ENCODE measurements around the gene FLNC. TPM values are rescaled to one million over a fixed set of nuclear protein-coding genes. Genes with fewer than 3 reads are reported as not detected.

The FLNC gene
- total and polyA plus RNA-seq, 2 donors from 2014 or later = 2.8 to 12.2 TPM

- Histone ChIP-seq H3K4me1 (ENCODE audit: control insufficient read depth in 2 of 3, insufficient read depth in 2 of 3, low read depth in 1 of 3, low read length in 3 of 3) (no peaks in the 10 kb centered on the region), H3K36me3 (ENCODE audit: control insufficient read depth in 2 of 3, insufficient read depth in 3 of 3, low read length in 3 of 3) (no peaks in the 10 kb centered on the region), H3K9me3 (ENCODE audit: control insufficient read depth in 2 of 3, insufficient read depth in 1 of 3, low read length in 3 of 3) (peaks cover 0 to 3% (median 0%) of the 10 kb centered on the region in 3 donors), H3K4me3 (ENCODE audit: low read length in 3 of 3) (no peak overlapping the region), H3K27me3 (ENCODE audit: control insufficient read depth, insufficient read depth, low read length) (no peaks in the 10 kb centered on the region), H3K9ac (ENCODE audit: low read length in 3 of 3) (no peak overlapping the region), H3K27ac (ENCODE audit: low read depth in 2 of 2, low read length in 2 of 2) (no peak overlapping the region)
- DNase-seq (peak; percentile 62 to 89 (median 74)), FAIRE-seq (no peak)
- intact Hi-C loops (cut with DNase I) = no loop called here
- TF ChIP-seq CTCF (IDR thresholded peaks at IDR 0.05; ENCODE audit: borderline replicate concordance, extremely low read depth, insufficient read depth) = no peak
Measured at GRCh38 chr7:128891110-128891941, 61.1 kb downstream of the FLNC start.

- H3K4me1 ChIP-seq (ENCODE audit: control insufficient read depth in 2 of 3, insufficient read depth in 2 of 3, low read depth in 1 of 3, low read length in 3 of 3) = no peaks in the 10 kb centered on the region
- H3K36me3 ChIP-seq (ENCODE audit: control insufficient read depth in 2 of 3, insufficient read depth in 3 of 3, low read length in 3 of 3) = no peaks in the 10 kb centered on the region
- H3K27ac ChIP-seq (ENCODE audit: low read depth in 2 of 2, low read length in 2 of 2) = no peak overlapping the region
- H3K4me3 ChIP-seq (ENCODE audit: low read length in 3 of 3) = no peak overlapping the region
- peaks cover 0 to 3% (median 0%) of the 10 kb centered on the region in 3 donors for H3K9me3 ChIP-seq (ENCODE audit: control insufficient read depth in 2 of 3, insufficient read depth in 1 of 3, low read length in 3 of 3)
- FAIRE-seq = no peak
- no peak overlapping the region for H3K9ac ChIP-seq (ENCODE audit: low read length in 3 of 3)
- TF ChIP-seq CTCF (IDR thresholded peaks at IDR 0.05; ENCODE audit: borderline replicate concordance, extremely low read depth, insufficient read depth) = no peak
- intact Hi-C loops (cut with DNase I) = no loop called here
- H3K27me3 ChIP-seq (ENCODE audit: control insufficient read depth, insufficient read depth, low read length) = no peaks in the 10 kb centered on the region
- no peak for DNase-seq
Measured at GRCh38 chr7:128891942-128892269, 61.7 kb downstream of the FLNC start.

- Histone ChIP-seq H3K27ac (ENCODE audit: low read depth in 2 of 2, low read length in 2 of 2) (no peak overlapping the region), H3K27me3 (ENCODE audit: control insufficient read depth, insufficient read depth, low read length) (no peaks in the 10 kb centered on the region), H3K4me1 (ENCODE audit: control insufficient read depth in 2 of 3, insufficient read depth in 2 of 3, low read depth in 1 of 3, low read length in 3 of 3) (no peaks in the 10 kb centered on the region), H3K9ac (ENCODE audit: low read length in 3 of 3) (no peak overlapping the region), H3K36me3 (ENCODE audit: control insufficient read depth in 2 of 3, insufficient read depth in 3 of 3, low read length in 3 of 3) (no peaks in the 10 kb centered on the region), H3K9me3 (ENCODE audit: control insufficient read depth in 2 of 3, insufficient read depth in 1 of 3, low read length in 3 of 3) (peaks cover 0 to 3% (median 0%) of the 10 kb centered on the region in 3 donors), H3K4me3 (ENCODE audit: low read length in 3 of 3) (no peak overlapping the region)
- no peak for FAIRE-seq
- peak in 2 of 5 donors; percentile 34 to 69 for DNase-seq
- intact Hi-C loops (cut with DNase I) = no loop called here
- no peak for TF ChIP-seq CTCF (IDR thresholded peaks at IDR 0.05; ENCODE audit: borderline replicate concordance, extremely low read depth, insufficient read depth)
Measured at GRCh38 chr7:128892521-128893250, 62.5 kb downstream of the FLNC start.

All from kidney (tissue), 14 donors.